Activated CD4-positive, alpha-beta T cell treated with anti-CD3 and anti-CD28 coated beads, Interleukin-2, Interleukin-4, amounts not matched to agents 100 ng/mL and 50 ng/mL, durations not matched to agents 16 hours and 8 hours (primary cell): ENCODE results near the gene LTC4S.

Source experiments
- DNase-seq: peaks from one replicate; pipeline ENCODE4 v3.0.0-alpha.2; 2020; ENCODE audit warnings: low spot score

LTC4S gene

DNA sequence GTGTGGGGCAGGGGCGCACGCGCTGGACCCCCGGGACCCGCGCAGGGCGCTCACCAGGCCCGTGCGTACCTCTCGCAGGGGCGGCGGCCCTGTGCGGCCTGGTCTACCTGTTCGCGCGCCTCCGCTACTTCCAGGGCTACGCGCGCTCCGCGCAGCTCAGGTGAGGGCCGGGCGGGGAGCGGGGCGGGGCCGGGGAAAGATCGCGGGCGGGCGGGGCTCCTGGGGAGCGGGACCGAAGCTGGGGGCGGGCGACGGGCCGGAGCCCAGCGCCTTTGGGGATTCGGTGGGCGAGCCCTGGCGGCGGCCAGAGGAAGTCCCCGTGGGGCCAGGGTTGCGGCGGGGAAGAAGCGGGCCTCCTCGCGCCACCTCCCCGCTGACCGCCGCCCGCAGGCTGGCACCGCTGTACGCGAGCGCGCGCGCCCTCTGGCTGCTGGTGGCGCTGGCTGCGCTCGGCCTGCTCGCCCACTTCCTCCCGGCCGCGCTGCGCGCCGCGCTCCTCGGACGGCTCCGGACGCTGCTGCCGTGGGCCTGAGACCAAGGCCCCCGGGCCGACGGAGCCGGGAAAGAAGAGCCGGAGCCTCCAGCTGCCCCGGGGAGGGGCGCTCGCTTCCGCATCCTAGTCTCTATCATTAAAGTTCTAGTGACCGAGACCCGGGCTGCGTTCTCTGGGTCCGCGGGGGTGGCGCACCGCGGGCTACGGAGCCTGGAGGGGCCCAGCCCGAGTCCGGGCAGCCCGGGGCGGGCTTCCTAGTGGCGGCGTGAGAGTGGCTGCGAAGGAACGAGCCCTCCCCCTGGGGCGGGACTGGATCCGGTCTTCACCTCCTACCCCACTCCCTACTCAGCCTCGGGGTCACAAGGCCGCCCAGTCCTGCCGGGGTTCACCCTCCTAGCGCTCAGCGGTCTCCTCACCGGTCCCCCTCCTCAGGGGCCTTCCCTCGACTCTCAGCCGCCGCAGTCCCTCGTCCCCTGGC is 2.4 kb downstream of the LTC4S start:
- peak; percentile 60 for DNase-seq

DNA sequence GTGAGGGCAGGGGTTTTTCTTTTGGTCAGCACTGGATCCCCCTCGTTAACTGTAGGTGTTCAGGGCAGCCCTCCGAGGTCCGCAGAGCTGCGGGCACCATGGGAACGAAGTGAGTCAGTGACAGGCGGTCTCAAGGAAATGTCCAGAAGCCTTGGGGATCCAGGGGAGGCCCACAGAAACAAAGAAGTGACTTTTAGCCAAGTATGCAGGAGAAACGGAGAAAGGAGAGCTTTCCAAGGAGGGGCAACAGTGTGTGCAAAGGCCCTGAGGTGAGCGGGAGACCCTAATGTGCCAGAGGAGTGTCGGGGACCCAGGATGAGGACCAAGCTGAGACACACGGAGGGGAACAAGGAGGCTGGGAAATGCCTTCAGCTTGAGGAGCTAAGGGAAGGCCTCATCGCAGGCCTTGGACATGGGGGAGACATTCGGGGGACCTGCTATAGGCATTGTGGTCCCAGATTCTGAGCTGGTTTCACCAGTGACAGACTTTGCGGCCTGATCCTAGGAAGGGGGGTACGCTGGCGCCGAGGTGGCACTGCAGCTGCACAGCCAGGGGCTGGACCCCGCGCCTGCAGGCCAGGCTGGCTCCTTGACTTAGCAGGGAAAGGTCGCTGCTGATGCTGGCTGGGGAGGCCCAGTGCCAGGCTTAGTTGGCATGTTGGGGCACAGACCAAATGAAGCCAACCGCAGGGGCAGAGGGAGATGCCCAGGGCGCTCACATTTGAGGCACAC is 3.3 kb downstream of the LTC4S start:
- no peak for DNase-seq

DNA sequence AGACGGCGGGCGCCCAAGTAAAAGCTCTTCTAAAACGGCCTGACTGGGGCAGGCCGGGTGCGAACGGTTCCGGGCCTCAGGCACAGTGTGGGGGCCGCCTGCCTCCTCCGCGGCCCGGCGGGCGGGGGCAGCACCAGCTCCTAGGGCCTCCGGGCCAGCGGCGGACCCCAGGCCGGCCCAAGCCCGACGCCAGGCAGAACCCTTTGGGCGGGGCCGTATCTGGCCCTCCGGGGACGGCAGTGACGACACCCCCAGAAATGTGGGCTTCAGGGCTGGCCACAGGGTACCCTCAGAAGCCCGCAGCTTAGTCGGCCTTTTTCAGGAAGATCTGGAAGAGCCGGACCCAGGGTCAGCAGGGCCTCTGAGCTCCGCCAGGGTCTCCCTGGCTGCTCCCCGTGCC is 4.0 kb downstream of the LTC4S start:
- no peak for DNase-seq

DNA sequence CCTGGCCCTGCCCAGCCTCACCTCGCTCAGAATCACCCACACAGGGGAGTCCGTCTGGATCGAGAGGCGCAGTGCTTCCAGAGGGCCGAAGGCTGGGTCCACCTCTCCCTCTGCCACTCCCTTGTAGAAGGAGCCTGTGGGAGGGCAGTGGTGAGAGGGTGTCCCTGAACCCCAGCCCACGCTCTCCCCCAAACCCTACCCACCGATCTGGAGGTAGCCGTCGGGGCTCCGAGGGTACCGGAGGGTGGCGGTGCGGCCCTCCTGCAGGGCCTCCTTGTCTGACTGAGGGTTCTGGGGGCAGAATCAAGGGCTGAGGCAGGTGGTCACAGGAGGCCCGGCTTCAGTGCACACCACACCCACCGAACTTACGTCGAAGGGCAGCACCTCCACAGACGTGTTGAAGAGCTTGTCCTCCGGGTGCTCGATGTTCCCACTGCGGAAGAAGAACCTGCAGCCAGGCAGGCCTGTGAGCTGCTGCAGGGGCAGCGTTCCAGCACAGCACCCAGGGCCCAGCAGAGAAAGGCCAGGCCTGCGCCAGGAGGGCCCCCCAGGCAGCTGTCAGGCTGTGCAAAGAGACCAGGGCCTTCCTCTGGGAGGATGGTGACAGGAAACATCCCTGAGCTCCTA is 4.5 kb downstream of the LTC4S start:
- no peak for DNase-seq

DNA sequence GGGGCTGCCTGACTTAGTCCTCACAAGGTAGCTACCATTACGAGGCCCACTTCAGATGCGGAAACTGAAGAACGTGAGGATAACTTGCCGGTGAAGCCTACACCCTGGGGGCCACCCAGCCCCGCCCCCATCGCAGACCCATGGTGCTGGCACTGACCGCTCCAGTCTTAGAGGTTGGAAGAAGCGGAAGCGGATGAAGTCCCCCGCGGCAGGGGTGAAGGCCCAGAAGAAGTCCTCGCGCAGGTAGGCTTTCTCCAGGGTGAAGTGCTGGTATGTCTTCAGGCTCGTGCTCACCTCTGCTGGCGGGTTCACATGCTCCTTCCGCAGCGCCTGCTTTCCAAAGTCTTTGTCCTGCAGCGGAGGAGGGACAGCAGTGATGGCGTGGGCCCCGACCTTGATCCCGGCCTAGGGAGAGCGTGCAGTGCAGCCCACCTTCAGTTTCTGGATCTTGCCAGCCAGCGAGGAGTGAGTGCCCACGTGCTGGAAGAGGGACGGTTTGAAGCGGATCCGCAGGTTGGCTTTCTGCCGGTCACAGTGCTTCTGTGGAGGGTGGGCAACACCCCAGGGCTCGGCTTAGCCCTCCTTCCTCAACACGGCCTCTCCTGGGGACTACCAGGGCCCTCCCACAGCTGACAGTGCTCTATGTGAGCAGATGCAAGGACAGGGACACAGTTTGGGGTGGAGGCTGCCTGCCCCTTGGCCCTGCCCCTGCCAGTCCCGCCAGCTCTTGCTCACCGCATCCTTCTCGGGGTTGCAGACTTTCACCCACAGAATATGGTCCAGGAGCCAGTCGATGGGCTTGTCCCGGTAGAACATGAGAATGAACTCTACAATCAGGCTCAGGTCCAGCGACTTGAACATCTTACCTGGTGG is 5.2 kb downstream of the LTC4S start:
- DNase-seq: no peak

DNA sequence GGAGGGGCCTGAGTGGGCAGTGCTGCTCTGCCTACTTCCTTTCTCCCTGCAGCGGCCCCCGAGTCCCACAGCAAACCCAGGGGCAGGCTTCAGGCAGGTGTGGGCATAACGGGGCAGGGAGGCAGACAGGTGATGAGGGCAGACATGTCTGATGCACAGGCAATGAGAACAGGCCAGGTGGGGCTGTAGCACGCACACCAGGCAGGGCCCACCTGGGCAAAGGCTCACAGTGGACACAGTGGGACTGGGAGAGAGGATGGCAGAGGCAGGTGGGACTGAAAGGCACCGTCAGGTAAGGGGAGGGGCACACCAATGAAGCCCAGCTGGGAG is 5.8 kb downstream of the LTC4S start:
- no peak for DNase-seq

DNA sequence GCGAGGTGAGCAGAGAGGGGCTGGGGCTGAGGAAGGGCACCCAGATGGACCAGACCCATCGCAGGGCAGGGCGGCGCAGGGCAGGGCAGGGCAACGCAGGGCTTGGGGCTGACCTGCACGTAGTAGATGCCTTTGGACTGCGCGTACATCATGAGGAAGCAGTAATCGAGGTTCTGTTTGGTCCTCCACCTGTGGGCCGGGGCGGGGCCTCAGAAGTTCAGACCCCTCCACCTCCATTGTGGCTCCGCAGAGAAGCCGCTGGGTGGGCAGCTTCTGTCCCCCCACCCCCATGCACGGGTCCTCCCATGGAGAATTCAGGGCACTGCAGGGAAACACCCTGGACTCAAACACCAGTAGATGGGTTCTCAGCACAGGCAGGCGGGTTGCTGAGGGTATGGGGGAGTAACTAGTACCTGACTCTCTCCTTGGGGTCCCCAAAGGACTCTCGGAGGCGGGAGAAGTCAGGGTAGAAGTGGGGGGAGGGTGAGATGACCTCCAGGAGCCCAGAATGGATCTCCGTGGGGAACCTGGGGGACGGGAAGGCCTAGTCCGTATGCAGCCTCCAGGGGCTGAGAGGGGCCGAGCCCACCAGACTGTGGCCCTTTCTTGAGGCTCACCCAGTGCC is 6.4 kb downstream of the LTC4S start:
- DNase-seq: no peak

DNA sequence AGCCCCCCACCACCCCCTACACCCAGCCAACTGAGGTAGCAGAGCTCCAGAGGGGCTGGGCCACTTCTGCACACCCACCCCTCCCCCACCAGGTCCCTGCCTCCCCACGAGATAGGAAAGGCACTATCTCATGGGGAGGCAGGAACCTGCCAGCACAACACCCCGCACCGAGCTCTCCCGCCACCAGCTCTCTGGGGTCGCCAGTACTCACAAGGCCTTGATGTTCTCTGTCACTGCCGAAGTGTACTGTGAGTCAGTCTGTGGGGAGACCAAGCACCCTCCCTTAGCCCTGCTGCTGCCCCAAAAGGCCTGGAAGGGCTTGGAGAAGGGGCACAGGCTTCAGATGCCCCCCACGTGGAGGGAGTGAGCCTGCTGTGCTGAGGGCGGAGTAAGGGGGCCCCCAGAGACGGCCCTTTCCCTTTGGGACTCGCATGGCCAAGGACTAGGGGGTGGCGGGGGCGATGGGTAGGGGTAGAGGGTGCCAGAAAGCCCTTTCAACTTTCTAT is 7.0 kb downstream of the LTC4S start:
- DNase-seq: no peak

DNA sequence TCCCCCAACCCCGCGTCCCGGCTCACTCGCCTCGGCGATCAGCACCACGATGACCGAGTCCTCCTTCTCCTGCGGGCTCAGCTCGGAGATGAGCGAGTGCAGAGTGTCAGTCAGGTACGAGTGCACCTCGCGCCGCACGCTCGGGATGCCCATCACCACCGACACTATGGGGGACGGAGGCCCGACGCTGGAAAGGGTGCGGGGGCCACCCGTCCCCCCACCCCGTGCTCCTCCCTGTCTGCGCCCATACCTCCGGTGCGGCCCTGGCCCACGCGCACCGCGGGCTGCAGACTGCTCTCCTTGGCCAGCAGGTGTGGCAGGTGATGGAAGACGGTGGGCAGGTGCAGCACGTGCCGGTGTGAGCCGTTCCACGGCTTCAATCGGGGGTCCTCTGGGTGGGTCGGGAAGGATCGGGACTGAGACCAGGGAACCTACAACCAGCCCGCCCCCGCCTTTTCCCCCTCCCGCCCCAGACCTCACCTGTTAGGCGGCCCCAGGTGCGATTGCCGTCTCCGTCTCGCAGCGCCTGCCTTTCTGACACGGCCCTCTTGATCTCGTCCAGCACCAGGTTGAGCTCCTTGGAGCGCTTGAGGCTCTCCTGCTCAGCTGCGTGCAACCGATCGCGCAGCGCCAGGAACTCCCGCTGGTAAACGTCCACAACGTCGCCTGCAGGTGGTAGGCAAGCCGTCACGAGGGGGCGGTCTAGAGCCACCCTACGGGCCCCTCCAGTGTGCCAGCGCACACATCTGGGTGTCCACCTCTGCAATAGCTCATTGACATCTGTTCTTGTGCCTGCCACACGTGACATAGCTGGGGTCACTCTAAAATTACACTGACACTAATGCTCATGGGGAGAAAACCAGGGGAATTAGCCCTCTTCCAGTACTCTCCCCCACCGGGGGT is 7.8 kb downstream of the LTC4S start:
- DNase-seq: peak; percentile 81

DNA sequence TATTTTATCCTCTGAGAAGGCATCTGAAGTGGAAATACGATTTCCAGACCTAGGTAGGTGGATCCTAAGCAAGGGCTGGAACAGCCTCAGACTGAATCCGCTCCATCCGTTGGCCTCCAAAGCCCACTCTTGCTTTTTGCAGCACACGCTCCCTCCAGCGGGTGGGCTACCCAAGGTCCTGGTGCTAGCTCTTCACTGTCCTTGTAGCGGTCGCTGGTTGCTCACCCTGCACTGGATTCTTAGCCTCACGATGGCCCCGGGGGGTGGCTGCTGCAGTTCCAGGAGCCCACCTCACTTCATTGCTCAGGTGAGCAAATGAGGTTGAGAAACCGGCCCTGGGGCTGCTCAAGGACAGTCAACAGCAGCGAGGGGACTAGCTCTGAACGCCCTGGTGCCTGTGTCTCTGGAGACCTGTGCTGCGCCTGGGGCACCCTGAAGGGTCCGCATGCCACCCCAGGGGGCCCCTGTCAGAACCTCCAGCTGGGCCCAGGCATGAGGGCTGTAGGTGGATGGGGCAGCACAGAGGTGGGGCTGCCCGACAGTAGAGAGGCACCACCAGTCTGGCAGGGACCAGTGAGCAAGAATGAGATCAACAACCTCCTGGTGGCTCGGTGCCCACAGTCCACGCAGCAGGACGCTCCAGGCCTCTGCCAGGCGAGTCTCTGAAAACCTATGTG is 8.6 kb downstream of the LTC4S start:
- DNase-seq: no peak

DNA sequence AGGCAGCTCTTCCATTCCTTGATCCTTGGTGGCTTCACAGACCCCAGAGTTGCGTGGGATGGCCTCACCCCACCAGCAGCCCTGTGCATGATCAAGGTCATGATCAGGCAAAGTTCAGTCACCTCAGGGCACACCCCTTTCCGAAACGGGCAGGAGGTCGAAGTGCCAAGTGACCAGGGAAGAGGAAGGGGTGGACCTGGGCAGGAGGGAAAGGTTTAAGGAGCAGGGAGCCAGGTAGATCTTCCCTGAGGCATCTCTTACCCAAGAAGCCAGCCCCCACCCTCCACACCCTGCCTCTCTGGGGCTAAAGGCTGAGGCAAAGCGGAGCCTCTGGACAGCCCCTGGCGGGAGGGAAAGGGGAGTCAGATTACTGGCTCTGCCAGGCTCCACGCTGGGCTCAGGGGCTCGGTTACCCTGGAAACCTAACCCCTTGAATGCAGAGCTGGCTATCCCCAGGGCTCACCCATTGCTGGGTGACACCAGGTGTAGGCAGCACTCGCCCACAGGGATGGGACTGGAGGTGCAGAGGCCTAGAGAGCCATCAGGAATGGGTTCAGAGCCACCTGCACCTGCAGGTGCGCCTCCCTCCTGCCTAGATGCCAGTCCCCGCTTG is 9.3 kb downstream of the LTC4S start:
- no peak for DNase-seq

DNA sequence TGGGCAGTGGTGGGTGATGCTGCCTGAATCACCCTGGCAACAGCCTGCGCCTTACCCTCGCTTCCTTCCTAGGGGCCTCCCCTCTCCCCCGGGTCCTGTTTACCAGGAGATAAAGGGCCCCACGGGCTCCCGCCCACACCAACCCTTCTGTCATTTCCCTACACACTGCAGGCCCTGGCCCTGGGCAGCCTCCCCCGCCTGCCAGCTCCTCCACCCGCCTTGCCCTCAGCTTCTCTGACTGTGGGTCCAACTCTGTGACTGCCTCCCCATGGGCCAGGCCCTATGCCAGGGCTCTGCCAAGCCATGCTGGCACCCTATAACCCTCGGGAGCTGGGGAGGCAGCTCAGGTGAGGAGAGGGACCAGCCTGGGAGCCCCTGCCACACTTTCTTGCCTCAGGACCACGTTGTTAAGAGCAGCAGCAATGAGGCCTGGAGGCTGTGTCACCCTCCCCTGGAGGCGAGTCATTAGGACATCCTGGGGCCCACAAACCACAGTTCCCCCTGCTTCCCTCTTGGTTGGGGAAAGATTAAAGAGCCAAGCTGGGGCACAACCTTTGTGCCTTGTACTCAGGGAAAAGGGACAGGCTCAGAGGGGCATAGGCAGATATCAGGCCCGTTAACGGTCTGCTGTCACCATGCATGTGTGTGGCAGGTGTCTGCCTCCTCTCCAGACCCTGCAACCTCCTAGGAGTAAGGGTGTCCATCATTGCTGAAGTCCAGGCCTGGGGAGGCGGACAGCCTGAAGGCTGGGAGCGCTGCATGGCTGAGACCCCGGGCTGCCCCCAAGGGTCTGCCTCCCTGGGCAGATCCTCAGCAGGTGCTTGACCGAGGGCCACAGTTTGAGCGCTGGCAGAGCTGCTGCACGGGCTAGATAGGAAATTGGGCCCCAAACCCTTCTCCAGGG is 10.1 kb downstream of the LTC4S start:
- DNase-seq: peak; percentile 45

DNA sequence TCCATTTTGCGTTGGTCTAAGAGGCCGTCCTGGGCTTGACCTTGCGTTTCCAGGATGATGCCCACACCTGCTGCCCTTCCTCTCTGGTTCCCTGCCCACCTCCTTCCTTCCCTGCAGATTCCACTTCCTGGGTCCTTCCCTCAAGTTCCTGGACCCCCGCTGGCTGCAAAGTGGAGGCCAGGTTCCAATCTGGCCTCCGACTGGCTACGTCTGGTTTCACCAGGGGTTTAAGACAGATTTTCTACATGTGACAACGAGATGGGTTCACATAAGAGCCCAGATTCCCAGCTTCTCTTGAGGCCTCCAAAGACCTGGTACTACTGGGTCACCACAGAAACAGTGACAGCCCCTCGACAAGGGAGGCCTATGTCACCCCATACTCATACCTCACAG is 10.8 kb downstream of the LTC4S start:
- no peak for DNase-seq

DNA sequence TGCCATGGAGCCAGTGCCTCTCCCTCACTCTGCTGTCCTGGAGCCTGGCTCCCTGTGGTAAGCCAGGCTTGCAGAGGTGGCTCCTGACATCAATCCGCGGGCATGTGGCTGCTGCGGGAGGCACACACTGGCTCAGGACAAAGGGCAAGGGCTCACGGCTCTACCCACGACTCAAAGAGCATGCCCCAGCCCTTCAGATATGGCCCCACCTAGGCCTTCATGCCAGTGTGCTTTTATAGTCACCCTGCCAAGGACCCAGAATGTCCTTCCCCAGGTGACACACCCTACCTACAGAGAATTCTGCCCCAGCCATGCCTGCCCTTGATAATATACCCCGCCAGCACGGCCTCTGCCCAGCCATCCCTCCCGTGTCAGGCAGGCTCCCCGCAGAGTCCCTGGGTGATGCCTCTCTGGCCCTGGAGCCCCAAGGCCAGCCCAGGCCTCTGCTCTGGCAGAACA is 11.3 kb downstream of the LTC4S start:
- no peak for DNase-seq

DNA sequence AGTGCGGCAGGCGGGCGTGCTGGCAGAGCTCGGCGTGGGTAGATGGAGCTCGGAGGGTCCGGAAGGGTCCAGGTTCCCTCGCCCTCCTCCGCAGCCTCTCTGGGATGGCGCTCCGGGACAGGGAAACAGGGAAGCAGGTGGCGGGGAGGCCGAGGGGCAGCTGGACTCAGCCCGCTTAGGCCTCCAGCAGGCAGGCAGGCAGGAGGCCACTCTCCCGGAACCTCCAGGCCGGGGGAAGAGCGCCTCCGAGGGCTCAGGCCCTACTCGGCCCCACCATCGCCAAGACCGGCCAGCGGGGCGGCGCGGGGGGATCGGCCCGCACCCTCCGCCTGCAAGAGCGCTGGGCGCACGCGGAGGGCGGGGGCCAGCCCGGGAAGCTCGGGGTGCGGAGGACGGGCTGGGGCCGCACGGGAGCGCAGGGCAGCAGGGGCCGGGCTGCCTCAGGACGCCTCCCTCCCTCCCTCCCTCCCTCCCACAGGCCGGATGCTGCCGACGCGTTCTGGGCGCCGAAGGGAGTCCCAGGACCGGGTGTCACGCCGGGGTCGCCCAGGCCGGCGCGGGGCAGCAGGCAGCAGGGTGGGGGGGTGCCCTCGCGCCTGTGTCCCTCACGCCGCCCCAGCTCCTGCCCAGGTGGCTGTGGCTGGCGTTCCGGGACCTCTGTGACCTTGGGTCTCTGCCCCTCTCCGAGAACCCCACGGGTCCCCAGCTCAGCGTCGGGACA is 11.9 kb downstream of the LTC4S start:
- DNase-seq: no peak

DNA sequence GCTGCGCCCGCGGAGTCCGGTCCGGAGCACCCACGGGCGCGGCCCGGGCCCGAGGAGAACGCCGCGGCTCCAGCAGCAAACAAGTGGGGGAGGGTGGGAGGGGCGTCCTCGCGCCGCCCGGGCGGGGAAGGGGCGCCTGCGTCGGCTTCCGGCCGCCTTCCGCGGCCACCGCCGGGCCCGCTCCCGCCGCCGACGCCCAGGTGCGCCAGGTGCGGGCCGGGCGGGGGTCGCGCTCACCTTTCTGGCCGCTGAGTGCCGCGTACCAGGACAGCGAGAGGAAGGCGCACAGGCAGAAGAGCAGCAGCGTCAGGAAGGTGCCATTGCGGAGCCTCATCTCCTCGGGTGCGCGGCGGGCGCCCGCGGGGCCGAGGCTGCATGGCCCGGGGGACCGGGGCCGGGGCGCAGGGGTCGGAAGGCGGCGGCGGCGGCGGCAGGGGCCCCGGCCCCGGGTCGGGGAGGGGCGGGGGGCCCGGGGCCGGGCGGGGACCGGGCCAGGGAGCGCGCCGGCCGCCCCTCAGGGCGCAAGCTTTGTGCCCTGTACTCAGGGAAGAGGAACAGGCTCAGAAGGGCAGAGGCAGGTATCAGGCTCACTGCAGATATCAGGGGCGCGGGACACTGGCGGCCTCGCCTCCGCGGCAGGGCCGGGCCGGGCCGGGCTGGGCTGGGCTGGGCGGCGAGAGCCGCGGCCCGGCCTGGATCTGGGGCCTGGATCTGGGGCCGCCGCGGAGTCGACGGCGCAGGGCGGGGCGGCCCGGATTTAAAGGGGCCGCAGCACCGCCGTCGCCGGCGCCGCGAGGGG is 12.7 kb downstream of the LTC4S start, which contains the start of gene MGAT4B:
MGAT4B (minus strand) TSS at position 617 of the 799 bp plus-strand sequence; CDS start at position 334, 283 bp downstream.
- peak; percentile 67 for DNase-seq
